LoVo (cell line): ENCODE data around the gene LRRC7.

Source experiments
- DNase-seq: peaks from one replicate; pipeline ENCODE4 v3.0.0-alpha.2; 2016; ENCODE audit warnings: low spot score

Gene LRRC7

DNA sequence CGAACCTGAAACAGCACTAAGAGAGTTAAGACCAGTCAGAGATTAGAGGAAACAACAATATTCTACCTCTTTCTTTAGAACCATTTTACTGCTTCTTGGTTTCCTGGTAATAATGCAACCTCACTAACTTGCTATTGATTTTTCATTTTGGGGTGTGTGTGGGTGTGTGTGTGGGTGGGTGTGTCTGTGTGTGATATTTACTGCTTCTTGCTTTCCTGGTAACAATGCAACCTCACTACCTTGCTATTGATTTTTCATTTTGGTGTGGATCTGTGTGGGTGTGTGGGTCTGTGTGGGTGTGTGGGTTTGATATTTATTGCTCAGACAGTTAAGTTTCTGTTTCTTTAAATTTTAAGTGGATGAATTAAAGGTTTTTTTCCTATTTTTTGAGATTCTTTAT, 208.8 kb downstream of the LRRC7 start:
- DNase-seq: no peak

DNA sequence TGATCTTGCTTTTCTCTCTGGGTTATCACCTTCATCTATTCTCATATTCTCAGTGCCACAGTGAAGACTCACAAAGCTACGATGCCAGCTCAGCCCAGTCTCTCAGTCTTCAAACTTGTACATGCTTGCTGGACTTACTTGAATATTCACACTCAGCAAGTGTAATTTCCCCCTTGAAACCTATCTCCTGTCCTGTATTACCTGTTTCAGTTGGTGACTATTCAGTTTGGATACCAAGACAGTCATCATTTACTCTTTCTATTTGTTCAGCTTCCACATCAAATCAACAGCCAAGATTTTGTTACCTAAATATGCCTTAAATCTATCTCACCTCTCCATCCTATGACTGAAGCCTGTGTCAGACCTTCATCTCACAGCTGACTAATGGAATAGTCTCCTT, 209.7 kb downstream of the LRRC7 start:
- DNase-seq: no peak

DNA sequence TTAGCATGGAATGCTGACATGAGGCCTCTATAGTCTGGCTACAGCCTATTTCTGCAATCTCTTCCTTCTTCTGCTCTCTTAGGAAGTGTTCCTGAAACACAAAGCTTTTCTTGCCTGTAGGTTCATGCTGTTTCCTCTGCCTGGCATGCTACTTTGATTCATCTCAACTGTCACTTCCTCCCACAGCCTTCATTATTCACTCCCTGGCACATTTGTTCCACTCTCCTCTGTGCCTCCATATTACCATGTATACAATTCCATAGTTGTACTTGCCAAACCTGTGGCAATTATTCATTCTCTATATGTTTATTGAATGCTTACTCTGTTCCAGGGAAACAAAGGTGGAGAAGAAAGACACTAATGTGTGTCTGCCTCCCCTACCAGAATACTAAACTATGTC, 210.2 kb downstream of the LRRC7 start:
- DNase-seq: no peak

DNA sequence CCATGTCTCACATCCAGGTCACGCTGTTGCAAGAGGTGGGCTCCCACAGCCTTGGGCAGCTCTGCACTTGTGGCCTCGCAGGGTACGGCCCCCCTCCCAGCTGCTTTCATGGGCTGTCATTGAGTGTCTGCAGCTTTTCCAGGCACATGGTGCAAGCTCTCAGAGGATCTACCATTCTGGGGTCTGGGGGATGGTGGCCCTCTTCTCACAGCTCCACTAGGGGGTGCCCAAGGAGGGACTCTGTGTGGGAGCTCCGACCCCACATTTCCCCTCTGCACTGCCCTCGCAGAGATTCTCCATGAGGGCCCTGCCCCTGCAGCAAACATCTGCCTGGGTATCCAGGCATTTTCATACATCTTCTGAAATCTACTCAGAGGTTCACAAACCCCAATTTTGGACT, 219.4 kb downstream of the LRRC7 start:
- no peak for DNase-seq

DNA sequence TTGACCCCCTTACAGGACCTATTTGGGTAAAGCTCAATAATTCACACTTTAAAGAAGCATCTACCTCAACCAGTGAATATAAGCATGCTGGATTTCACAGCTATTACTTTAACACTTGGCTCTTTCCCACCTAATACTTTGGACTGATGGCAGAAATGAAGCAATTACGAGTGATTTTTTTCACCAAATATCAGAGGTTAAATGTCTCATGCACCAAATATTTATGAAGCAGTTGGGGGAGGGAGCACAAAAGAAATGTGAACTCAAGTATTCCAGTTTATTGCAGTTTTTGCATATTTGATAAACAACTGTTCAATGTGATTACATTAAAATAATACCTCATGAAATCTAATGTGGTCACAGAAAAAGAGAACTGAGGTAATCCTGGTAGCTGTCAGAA, 223.6 kb downstream of the LRRC7 start:
- DNase-seq: no peak

DNA sequence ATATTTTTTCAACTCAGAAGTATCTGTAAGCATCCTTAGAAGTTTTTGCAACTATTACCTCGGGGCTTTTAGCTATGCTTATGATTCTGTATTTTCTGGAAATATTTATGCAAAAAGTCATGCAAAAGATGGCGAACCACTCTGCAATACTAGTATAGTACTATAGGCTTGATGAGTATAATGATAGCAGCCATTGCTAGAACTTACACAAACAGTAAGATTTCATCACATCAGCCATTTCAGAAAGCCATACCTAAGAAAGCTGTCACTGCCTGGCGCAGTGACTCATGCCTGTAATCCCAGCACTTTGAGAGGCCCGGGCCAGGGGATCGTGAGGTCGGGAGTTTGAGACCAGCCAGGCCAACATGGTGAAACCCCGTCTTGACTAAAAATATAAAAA, 227.1 kb downstream of the LRRC7 start:
- no peak for DNase-seq

DNA sequence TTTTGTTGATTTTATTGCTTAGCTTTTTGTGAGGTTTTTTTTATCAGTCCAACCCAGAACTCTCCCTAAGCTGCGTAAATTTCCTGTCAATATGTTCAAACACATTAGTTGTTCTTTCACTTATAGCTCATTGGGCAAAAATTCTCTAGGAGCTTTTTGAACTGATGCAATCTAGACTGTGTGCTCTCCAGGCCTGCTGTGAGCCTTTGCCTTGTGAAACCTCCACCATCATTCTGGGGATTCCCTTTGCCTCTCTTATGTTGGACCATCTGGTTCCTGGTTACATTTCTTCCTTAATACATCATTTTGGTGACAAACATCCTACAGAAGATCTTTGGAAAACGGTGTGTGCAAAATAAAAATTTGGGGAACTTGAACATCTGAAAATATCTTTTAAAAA, 247.2 kb downstream of the LRRC7 start:
- no peak for DNase-seq

DNA sequence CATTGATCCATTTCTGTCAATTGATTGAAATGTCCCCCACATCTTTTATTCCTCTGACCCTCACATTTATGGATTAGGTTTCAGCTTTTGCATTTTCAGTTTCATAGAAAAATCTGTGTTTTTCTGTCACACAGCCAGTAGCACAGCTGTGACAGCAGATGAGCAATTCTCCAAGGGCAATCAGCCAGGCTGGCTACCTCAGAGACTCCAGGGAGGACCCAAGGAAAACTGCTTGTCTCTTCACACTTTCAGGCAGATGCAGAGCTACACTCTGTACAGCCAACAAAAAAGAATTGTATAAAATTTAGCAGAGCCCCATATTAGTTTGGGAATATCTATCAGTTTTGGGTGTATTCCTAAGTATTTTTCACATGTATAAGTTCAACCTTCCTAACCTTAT, 257.2 kb downstream of the LRRC7 start:
- no peak for DNase-seq

DNA sequence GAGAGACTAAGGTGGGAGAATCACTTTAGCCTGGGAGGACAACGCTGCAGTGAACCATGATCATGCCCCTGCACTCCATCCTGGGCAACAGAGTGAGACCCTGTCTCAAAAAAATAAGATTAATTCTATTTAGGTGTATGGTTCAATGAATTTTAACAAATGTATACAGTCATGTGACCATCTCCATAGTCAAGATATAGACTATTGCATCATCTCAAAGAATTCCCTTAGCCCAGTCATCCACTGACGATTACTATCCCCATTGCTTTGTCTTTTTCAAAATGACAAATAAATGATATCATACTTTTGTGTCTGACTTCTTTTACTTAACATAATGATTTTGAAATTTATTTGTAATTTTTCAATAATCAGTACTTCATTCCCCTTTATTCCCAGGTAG, 260.0 kb downstream of the LRRC7 start:
- DNase-seq: no peak

DNA sequence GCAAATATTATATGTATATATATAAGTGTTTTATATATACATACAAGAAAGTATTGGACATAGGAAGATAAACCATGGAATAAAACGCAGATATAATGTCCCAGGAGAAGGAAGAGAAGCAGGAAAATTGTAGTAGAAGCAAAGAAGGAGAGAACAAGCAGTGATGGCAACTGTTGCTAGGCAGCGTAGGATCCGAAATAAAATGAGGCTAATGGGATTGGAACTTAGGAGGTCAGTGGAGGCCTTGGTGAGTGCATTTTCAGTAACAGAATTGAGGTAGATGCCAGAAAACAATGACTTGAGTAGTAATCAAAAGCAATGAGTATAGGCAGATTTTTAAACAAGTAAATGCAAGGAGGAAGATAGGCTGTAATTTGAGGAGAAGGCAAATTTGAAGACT, 265.8 kb downstream of the LRRC7 start:
- no peak for DNase-seq

DNA sequence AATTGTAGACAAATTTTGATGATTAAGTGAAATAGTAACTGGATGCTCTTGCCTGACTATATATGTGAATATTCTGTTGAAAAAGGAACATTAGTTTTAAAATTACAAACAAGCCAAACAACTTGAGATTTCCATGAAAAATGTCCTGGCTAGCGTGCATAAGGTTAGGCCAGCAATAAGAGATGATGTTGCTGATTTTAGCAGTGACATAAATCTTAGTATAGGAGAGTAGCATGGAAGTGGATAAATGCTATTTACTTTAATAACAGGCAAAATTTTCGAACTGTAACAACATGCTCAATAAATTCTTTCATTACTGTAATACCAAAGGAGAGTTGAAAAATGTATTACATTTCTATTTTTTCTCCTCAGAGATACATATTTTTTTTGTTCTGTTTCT, 266.6 kb downstream of the LRRC7 start:
- DNase-seq: no peak

DNA sequence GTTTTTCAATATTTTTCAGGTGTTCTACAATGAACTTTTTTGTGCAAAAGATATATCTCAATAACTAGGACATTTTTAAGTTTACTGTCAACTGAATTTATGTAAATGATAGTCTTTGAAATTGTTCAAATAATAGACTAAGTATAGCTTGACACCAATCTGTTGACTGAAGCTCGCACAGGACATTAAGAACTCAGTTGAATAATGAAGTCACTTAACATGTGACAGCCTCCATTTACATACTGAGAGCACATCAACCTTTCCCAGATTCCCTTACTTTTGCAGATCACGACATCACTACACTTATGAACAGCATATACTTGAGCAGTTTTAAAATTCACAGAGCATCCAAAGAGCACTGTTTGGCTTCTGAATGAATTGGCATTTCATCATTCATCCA, 268.2 kb downstream of the LRRC7 start:
- no peak for DNase-seq

DNA sequence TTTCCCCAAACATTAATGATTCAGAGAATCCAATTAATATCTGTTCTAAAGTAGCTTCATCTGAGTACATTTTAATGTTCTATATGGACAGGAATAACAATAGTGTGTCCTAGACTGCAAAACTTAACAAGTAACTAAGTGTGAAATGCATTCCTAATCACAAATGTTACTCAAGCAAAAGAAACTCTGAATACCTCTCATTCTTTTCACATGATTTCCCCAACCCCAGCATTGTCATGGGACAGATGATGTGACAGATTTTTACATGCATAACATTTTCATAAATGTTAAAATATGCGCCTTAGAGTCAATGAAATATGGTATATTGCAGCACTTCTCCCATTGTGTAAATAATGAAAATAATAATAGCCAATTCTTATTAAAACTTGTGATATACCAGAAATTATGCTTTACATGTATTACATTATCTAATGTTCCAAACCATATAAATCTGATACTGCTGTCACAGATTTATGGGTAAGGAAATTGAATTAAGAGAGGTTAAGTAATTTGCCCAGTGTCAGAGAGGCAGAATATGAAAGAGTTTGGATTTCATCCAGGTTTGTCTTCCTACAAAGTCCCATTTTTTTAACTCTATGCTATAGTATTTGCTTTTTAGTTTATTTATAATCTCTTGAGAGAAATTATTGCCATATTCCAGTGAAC, 269.4 kb downstream of the LRRC7 start:
- no peak for DNase-seq

DNA sequence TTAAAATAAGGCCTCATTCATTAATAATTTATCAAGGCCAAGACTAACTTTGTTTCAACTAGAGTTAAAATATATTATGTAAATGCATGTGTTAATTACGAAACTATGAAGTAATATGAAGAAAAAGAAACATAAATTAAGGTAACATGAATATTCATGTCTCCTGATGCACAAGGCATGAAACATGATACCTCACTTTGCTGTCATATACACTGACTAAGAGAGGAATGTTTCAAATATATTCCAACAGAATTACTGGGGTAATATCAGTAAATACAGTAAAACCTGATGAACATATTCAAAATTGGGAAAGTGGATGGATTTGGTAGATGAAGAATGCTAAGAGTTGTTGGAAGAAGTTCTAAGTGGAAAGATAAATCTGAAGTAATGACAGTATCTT, 274.6 kb downstream of the LRRC7 start:
- no peak for DNase-seq

DNA sequence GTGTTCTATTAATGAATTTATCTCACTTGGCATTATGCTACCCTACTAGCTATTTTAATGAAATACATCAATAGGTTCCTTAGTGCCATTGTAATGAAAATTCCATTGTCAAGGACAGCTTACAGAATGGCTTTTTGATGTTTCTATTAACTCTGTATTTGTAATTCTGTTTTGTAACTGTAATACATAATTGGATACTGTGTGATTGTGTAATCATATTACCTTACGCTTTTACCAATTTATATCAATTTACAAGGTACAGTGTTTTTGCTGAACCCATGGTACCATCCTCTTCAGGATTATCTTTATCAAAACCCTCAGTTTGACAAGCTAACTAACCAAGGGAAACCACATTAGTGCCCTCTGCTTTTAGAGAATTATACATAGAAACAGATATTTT, 277.9 kb downstream of the LRRC7 start:
- DNase-seq: no peak

DNA sequence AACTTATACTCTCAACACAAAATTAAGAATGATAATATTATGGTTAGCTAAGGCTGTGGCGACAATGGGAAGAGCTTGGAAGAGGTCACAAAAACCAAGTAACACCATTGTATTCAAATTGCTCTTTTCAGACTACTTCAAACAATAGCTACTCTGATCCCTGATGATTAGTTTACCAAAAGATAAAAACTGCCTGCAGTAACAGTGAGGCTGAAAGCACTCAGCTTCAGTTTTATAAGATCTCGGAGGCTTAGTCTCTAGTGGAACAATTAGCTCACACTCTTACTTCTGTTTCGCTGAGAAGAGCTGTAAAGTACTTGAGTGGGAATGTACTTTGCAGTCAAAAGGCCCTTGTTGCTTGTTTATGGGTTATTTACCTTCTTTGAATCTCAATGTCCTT, 278.5 kb downstream of the LRRC7 start:
- no peak for DNase-seq

DNA sequence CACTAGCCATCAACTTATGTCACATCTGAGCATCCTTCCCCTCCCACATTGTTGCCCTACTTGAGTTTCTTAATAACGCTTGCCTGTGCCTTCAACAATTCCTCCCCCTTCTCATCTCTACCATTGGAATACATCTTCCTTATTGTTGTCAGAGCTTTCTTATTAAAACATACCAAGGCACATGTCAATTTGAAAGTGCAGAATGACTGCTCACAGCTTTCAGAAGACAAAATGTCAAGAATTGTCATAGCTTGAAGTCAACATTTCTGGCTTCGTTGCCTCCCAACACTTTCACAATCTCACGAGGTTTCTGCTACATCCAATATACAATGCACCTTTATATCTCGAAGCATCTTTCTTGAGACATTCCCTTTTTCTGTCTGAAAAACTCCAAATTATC, 279.9 kb downstream of the LRRC7 start:
- DNase-seq: no peak

DNA sequence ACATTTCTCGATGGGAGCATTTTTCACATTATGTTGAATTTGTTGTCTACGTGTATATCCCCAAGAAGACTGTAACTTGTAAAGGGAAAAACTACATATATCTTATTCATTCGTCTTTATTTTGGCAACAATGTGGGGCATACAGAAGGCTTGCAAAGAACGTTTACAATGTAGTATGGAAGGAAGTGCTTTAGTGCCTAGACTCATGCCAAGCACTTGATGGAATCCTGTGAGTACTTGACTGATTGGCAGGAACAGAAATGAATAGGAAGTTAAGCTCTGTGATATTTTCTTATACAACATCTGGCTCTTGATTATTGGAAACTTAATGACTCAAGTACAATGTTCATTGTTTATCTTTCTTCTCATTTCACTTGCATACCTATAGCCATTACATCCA, 284.4 kb downstream of the LRRC7 start:
- no peak for DNase-seq

DNA sequence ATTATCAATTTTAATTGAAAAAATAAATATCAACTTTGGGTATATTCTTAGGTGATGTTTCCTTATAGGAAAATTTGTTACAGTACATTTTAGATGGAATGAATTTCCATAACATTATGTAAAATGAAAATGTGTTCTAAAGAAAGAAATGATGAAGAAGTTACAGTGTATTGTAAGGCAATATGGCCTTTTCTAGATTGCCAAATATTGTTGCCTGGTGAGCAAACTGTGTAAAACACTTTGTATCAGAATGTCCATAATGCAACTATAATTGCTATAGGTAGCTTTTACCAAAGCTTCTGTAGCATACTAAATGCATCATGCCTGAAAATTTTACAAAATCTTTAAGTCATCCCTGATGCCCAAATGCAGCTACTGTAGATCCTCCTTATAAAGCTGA, 285.0 kb downstream of the LRRC7 start:
- no peak for DNase-seq

DNA sequence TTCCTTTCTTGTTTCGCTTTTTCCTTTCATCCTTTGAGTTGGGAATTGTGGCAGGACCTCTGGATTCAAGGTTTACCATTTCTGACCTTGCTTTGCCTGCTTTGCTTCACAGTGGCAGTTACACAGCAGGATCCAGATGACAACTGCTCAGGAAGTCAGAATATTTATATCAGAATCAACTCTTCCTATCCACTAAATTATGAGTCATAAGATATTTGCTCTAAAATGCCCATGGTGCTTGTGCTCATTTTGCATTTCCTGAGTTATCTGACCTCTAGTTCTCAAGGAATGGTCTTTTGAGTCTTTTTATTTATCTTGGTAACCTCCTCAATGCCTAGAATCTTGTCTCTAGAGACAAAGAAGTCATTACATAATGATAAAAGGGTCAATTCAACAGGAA, 290.8 kb downstream of the LRRC7 start:
- no peak for DNase-seq

DNA sequence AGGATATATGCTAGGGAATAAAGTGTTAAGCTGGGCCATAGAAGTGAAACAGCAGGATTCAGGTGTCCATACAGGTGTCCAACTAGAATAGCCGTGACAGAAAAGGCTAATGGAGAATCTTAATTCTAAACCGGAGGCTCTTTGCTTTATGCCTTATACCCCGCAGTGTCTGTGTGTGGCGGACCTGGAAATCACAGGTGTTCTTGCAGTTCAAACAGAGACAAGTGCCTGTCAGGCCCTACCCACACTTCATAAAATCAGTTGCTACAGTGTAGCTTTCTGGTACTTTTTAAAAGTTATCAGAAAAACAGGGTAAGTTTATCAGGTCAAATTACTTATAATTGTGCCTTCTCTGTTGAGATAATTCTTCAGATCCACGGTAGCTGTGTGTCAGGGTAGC, 293.9 kb downstream of the LRRC7 start:
- DNase-seq: no peak

DNA sequence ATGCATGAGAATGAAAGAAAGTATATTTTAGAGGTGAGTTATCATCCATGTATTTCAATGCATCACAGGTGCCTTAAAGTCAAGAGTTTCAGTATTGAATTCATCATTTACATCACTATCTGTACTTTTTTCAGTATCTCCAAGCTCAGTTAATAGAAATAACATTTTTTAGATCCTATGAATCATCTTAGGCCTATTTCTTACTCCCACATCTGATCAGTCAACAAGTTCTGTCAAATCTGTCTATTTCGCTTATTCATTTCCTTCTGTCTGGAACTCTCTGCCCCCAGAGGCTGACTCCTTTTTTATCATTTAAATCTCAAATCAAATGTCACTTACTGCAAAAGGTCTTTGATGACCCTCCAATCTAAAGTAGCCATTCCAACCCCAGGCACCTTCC, 295.2 kb downstream of the LRRC7 start:
- no peak for DNase-seq

DNA sequence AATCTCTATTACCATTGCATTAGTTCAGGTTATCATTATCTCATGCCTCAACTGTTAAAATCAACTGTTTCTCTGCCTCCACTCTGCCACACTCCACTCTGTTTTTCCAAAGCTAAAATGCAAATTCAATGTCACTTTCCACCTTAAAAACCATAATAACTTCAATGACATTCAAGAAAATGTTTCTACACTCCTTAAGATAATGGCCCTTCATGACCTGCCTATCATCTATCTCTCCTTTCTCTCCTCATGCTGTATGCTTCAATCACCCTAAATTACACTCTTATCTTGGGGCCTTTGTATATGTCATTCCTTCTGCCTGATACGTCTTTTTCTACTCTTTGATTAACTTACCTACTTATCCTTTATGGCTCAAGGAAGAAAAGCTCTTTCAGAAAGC, 296.0 kb downstream of the LRRC7 start:
- DNase-seq: no peak

DNA sequence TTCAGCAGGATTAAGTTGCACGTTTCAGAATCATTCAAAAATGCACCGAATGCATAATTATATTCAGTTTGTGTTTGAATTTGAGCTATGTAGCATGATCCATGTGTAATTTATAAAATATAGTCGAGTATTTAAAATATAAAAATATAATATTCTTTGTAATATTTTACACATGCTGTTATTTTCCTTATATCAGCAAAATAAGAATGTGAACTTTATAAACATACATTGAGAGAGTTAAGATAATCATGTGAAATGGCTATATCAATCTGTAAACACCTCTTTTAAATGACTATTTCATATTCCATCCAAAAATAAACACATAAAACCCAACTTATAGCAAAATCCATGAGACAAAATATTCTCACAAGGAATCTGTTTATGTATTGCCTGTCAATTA, 303.7 kb downstream of the LRRC7 start:
- no peak for DNase-seq

DNA sequence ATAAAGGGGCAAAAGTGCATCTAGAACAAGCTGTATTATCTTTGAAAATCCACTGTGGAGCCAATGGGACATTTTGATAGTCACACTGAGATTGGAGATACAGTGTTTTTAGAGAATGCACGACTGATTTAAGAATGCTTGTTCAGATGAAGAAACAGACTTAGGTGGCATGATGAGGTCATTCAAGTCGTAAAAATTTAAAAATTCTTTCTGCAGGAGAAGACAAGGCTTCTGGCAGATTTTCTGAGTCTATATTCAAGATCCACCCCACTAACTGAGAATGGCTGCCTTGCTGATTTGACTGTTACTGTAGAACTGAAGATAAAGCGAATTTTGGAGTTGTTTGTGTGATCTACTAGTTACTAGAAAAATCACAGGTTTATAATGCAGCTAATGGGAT, 310.6 kb downstream of the LRRC7 start:
- no peak for DNase-seq
